Dedifferentiated amniotic fluid mesenchymal stem cell (primary cell): Measurements from ENCODE around the gene DDN.

ENCODE experiments used
- DNase-seq: peaks from one replicate; pipeline ENCODE4 v3.0.0-alpha.2; 2016; ENCODE audit errors: extremely low spot score

Gene DDN

GRCh38 chr12:48999371-49000131 is at the start of gene DDN:
Gene DDN, minus strand, starts transcription at chr12:48999375. Its CDS starts 88 bp downstream, at chr12:48999287.
- DNase-seq: no peak

GRCh38 chr12:49048953-49049352 is 49.8 kb upstream of the DDN start:
- DNase-seq: no peak

- no peak for DNase-seq
Observed at GRCh38 chr12:49046129-49046895, 47.1 kb upstream of the DDN start.

GRCh38 chr12:49044660-49045059 is 45.5 kb upstream of the DDN start:
- DNase-seq: no peak

GRCh38 chr12:49043856-49044258 is 44.7 kb upstream of the DDN start:
- no peak for DNase-seq

DNA sequence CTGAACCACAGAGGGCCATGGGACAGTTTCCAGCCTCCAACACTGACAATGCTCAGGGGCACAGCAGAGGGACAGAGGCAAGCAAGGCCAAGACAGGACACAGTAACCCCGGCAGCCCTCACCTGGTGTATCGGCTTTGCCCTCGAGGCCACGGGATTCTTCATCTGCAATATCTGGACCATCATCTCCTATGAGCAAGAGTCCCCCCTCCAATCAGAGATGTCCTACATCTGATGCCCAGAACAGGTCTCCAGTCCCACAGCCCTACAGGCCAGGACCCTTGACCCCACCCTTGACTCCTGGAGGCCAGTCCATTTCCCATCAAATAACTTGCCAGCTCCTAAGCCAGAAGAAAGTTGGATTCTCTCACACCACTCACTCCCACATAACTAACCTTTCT is 44.1 kb upstream of the DDN start:
- DNase-seq: no peak

DNA sequence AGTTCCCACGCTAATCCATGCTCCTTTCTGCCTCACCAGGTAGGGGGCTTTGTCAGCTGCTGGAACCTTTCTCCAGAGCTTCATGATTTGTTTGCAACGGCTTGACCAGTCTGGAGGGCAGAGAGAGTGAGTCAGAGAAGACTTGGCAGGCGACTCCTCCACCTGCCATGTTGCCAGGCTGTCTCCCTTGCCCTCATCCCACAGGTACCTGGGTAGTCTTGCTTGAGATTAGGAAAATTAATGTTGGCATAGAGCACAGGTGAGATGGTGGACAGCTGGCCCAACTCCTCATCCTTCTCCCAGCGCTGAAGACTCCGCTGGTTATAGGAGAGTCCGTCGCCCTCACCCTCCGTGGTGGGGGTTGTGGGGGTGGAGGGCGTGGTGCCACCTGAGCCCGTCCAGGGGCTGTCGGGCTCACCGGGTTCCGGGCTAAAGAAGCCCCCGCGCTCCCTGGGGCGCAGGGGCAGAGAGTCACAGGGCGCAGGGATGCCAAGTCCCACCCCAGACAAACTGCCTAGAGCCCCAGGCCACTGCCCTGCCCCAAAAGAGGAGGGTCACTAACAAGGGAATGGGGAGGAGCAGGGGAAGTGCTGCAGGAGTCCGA is 42.8 kb upstream of the DDN start:
- DNase-seq: no peak

- no peak for DNase-seq
Observed at GRCh38 chr12:49041036-49041880, 42.1 kb upstream of the DDN start.

DNA sequence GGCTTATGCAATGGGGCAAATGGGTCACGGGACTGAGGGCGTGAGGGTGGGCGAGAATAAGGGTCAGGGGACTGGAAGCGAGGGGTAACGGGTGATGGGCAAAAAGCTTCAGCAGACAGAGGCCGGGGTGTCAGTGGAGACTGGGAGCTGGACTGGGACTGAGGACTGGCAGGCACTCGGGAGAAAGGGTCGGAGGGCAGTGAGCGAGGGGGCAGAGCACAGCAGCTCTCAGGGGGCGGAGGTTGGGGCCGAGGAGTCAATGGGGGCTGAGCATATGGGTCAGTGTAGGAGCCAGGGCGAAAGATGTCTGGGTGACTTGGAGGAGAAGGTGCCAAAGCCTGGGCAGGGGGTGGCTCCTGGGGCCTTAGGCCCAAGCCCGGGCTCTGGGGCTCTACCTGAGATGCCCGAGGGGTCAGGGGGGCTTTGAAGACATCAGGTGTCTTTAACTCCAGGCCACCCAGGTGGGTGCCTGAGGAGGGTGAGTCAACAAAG is 41.2 kb upstream of the DDN start:
- DNase-seq: no peak

DNA sequence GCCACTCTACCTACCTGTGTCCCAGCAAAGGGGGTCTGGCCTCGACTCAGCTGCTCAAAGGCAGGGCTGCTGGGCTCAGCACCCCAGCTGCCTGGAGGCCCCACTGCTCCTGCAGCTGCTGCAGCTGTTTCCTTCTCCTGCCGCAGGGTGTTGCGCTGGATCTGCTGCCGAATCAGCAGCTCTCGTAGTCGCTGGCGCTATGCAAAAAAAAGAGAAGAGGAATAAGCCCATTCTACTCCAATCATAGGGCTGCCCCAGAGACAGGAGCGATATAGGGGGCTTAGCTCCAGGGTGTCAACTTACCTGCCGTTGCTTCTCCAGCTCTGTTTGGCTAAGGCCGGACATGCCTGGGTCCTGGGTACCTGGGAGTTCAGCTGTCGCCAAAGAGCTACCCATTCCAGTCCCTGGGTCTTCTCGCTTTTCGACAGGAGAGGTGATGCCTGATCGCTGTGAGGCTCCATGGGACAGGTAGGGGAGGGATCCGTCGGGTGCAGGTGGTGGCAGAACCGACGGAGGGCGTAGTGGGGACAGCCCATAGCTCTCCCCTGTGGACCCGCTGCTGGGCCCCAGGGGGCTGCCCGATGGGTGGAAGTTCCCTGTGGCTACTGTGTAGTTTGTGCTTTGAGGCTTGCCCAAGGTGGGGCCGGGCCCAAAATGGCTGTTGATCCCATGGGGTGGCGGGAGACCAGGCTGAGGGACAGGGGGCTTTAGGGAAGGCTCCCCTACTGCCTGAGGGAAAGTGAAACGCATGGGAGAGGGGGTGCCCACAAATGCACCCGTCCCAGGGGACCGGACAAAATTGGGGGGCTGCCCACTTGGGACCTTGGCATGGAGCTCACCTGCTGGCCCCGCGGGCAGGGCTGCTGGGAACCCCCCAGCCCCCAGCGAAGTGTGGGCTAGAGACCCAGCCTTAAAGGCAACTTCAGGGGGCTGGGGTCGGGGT is 40.5 kb upstream of the DDN start:
- DNase-seq: no peak

DNA sequence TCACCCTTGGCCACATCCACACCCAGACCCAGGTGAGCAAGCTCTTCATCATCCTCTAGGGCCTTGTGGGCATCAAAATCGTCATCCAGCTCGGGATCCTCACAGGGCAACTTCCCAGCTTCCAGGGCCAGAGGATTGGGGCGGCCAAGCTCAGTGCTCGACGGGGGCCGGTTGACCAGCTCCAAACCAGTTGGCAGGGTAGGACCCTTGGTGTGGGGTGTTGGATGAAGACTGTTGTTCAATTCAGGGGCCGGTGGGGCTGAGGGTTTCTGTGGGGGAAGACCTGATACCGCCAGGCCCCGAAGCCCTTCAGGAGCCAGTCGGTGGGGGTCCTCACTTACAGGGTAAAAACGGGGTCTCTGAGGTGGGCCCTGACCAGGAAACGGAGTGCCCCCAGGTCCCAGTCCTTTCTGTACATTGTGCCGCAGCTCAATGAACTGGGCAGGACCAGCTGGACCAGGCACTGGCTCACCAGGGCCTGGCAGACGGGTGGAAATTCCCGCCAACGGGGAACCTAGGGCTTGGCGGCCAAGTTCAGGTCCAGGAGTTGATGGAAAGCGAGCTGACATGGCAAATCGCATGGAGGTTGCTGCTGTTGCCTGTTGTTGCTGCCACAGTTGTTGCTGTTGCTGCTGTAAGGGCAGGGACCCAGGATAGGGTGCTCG is 39.2 kb upstream of the DDN start:
- DNase-seq: no peak

DNA sequence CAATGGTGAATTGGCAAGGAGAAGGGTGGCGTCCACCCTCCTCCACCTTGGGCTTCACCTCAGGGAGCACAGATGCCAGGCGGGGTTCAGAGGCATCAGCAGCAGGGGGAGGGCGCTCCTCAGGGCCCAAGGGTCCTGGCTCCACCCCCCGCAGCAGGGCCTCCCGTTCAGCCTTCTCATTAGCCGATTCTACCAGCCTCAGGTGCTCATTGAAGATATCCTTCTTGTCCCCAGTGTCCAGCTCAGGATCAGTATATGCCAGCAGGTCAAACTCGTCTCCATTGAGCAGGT is 38.7 kb upstream of the DDN start:
- DNase-seq: no peak

GRCh38 chr12:49037111-49037946 is 38.2 kb upstream of the DDN start:
- no peak for DNase-seq

DNA sequence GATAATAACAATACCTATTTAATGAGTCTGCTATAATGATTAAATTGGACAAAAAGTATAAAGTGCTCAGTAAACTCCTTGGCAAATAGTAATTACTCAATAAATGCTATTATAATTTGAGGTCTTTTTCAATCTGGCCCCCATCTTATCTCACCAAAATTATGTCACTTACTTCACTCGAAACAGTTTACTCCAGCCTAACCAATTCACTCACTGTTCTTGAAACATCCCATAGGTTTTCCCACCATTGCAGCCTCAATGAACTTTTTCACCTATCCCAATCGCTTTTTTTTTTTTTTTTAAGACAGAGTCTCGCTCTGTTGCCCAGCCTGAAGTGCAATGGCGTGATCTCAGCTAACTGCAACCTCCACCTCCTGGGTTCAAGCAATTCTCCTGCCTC is 36.9 kb upstream of the DDN start:
- no peak for DNase-seq

GRCh38 chr12:49034286-49034622 is 35.1 kb upstream of the DDN start:
- DNase-seq: no peak

DNA sequence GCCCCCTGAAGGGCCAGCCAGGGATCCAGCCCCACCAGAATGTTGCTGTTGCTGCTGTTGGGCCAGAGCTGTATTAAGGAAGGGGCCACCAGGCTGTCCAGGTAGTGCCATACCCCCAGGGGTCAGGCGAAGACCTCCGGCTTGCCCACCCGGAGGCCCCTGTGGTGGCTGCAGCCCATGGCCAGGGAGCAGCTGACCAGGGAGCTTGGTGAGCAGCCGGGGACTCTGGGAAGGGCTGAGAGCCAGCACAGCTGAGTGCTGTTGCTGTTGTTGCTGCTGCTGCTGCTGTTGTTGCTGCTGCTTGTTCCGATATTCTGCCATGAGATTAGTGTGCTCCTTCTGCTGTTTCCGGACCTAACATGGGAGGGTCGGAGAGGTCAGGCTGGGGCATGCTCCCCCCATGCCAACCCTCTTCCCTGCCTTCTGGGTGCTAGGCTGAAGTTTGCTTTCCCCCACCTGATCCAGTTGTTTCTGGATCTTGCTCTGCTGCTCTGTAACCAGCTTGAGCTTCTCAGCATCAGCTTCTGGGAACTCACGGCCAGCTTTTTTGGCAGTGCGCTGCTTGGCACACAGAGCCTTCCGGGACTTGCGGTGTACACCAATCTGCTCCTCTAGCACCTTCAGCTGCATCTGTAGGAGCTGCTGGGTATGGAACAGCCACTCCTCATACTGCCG is 34.6 kb upstream of the DDN start:
- no peak for DNase-seq

GRCh38 chr12:49032679-49033447 is 33.7 kb upstream of the DDN start:
- no peak for DNase-seq

DNA sequence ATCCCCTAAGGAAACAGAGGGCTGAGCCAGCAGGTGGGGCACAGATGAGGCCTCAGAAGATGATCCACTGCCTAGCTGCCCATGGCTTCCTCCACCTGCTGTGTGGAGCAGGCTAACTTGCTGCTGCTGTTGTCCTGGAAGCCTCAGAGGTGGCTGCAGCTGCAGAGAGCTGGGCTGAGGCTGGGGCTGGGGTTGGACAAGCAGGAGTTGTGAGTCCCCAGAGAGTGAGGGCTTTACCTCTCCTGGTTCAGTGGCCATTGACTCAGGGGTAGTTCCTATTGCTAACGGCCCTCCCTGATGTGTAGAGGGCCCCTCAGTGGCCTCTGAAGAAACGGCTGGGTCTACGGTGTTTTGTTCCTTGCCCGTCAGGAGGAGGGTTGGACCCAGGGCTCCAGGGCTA is 33.1 kb upstream of the DDN start:
- no peak for DNase-seq
